ENCODE results near the gene UBP1. TPM values are rescaled to one million over a fixed set of nuclear protein-coding genes. Genes with fewer than 3 reads are reported as not detected.
A peak's percentile ranks its signal among the peaks of the same experiment; 100 is the strongest.

Gene UBP1
- polyA plus RNA-seq, 1 donor from 2014 or later = 9.3 TPM

DNA sequence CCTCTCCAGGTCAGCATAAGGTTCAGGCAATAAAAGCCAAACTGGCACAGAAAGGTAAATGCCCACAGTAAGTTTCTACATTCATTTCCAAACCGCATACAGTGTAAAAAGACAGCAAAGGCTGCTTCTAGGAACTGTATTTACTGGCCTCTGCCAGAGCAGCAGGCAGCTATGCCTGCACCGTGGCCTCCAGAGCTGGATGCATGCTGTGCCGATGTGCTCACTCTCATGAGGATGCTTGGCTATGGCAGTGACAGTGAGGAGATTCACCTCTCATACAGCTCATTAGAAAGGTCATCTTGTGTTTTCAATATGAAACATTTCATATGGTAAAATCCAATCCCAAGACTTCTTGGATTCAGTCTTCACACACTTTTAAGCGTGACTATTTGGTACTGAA, 50.3 kb downstream of the UBP1 start:
- Mint-ChIP-seq H3K27me3 (no peaks in the 10 kb centered on the region), H3K4me1 (peaks cover 0 to 5% (median 3%) of the 10 kb centered on the region in 3 donors), H3K4me3 (no peak overlapping the region), H3K9me3 (no peaks in the 10 kb centered on the region), H3K27ac (no peak overlapping the region), H3K36me3 (peaks cover 18% of the 10 kb centered on the region)

DNA sequence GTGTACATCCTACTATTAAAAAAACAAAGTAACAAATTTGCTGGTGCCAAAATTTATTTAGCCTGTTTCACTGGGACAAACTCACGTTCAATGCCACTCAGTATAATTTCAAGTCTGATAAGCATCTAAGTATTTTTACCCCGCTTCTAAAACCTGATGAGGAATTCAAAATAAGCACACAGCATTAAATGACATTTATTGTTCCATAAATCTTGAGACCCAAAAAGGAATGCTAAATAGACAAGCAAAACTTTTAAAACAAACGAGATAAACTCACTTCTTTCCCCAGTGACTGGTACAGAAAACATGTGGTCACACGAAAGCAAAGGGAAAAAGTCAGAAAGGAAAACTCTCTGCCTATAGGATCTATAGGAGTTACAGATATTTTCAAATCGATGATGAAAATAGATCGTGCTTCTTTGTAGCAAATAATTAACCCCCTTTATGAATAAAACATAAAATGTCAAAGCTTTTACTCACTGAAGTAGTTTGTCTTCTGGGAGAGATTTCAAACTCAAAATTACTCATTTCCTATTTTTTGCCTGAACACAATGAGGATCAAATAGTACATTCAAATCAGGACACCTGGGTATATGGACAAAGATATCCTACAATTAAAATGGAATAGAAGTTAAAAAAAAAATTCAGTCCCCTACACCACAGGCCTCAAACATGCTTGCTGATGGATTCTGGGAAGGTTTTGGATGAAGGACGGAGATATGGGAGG, 51.7 kb downstream of the UBP1 start:
- Mint-ChIP-seq H3K9me3 (no peaks in the 10 kb centered on the region), H3K27ac (peak overlapping the region in 1 of 3 donors; percentile 8), H3K27me3 (no peaks in the 10 kb centered on the region), H3K36me3 (peaks cover 20% of the 10 kb centered on the region), H3K4me3 (no peak overlapping the region), H3K4me1 (peaks cover 1 to 5% (median 3%) of the 10 kb centered on the region in 3 donors)

DNA sequence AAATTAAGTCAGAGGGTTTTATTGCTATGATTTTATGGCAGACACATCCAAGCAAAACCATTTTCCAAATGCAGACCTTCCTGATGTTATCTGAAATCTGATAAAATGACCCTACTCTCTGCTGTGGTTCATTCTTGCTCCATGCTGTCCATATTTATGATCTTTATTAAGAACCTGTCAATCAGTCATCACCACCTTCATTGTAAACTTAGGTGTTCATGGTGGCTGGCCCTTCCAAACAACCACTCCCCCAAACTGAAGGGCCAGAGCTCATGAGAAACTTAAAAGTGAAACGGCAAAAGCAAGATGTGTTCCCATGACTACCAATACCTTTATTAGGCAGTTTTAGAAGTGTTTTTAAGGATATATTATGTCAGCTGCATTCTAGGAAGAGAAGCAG, 53.6 kb downstream of the UBP1 start:
- Mint-ChIP-seq H3K36me3 (peaks cover 18% of the 10 kb centered on the region), H3K27ac (peak overlapping the region in 1 of 3 donors; percentile 67), H3K27me3 (no peaks in the 10 kb centered on the region), H3K4me3 (peak overlapping the region in 1 of 4 donors; percentile 39), H3K4me1 (peaks cover 0 to 5% (median 1%) of the 10 kb centered on the region in 3 donors), H3K9me3 (no peaks in the 10 kb centered on the region)

DNA sequence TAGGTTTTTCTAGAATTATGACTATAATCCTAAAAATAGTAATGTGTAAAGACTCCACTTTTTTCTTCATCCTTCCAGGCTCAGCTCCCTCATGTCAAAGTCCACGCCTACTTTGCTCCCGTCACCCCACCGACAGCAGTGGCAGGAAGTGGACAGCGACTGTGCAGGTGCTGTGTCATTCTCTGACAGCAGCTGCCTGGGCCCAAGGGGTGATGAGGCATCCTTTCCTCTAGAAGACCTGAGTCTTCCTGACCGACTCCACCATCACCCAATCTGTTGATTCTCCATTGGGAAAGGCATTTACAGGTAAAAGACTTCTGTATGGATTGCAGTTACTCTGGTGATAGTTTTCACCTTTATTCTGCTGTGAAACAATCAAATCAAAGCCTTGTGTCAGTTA, 54.8 kb downstream of the UBP1 start:
- Mint-ChIP-seq H3K4me3 (no peak overlapping the region), H3K27ac (no peak overlapping the region), H3K4me1 (peaks cover 0 to 5% (median 1%) of the 10 kb centered on the region in 3 donors), H3K9me3 (no peaks in the 10 kb centered on the region), H3K27me3 (no peaks in the 10 kb centered on the region), H3K36me3 (peaks cover 12% of the 10 kb centered on the region)

DNA sequence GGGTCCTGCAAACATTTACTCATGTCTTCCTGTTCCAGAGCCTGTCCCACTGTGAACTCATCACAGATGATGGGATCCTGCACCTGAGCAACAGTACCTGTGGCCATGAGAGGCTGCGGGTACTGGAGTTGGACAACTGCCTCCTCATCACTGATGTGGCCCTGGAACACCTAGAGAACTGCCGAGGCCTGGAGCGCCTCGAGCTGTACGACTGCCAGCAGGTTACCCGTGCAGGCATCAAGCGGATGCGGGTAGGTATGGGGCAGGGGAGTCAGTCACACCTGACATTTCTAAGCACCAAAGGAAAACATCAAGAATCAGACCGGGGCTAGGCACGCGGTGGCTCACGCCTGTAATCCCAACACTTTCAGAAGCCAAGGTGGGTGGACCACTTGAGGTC, 56.3 kb downstream of the UBP1 start:
- Mint-ChIP-seq H3K36me3 (peaks cover 7% of the 10 kb centered on the region), H3K4me1 (peaks cover 0 to 5% (median 1%) of the 10 kb centered on the region in 3 donors), H3K27ac (no peak overlapping the region), H3K4me3 (no peak overlapping the region), H3K27me3 (no peaks in the 10 kb centered on the region), H3K9me3 (no peaks in the 10 kb centered on the region)

DNA sequence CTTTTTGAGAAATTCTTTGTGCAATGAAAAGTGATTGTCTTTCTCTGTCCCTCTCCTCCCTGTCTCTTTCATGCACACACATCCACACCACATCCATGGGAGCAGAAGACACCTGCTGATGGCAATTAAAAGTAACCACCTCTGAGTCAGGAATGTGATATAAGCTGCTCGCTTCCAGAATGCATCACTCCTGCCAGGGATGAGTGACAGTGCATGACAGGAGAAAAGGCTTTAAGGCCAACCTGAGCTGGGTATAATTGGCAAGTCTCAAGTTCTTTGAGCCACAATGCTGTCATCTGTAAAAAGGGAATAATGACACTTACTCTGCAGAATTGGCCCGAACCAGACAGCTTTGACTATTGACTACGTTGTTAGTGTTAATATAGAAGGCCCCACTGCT, 59.6 kb downstream of the UBP1 start:
- Mint-ChIP-seq H3K4me1 (peaks cover 0 to 1% (median 0%) of the 10 kb centered on the region in 3 donors), H3K4me3 (no peak overlapping the region), H3K36me3 (peaks cover 6% of the 10 kb centered on the region), H3K27ac (no peak overlapping the region), H3K9me3 (no peaks in the 10 kb centered on the region), H3K27me3 (no peaks in the 10 kb centered on the region)

DNA sequence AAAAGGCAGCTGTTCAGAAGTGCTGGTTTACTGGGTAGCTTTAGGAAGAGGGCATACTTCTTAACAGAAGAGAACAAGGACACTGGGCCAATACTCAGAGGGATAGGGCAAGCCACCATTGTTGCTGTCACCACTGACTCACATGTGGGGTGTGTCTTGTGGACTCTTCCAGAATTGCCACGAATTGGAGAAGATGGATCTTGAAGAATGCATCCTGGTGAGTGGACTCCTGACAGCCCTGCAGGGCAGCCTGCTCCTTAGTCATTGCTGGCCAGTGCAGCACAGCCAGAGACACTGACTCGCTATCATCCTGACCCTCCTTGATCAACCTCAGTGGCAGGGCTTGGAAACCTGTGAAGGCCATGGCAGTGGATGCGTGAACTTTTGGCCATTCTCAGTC, 62.3 kb downstream of the UBP1 start:
- Mint-ChIP-seq H3K4me1 (peaks cover 2 to 3% (median 2%) of the 10 kb centered on the region in 3 donors), H3K9me3 (no peaks in the 10 kb centered on the region), H3K36me3 (peaks cover 4% of the 10 kb centered on the region), H3K27me3 (no peaks in the 10 kb centered on the region), H3K4me3 (no peak overlapping the region), H3K27ac (peak overlapping the region in 1 of 3 donors; percentile 69)

DNA sequence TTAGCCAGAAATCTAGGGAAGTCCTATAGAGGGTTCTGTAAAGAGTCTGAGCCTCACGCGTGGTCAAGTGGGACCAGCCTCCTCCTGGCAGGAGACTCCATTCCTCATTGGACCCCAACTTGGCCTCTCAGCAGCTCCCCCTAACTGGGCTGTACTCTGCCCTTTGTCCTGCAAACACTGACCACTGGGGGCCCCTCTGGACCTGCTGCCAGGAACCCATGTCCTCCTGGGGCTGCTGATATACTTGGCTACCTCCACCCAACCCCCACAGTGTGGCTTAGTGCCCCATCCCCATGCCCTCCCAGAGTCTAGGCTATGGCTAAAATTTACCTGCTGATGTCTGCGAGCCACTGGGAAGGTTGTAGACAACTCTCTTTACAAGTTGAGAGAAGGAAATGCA, 62.7 kb downstream of the UBP1 start:
- H3K4me3 Mint-ChIP-seq = no peak overlapping the region
- peaks cover 3 to 7% (median 6%) of the 10 kb centered on the region in 3 donors for H3K4me1 Mint-ChIP-seq
- no peaks in the 10 kb centered on the region for H3K27me3 Mint-ChIP-seq
- no peaks in the 10 kb centered on the region for H3K9me3 Mint-ChIP-seq
- peaks cover 4% of the 10 kb centered on the region for H3K36me3 Mint-ChIP-seq
- no peak overlapping the region for H3K27ac Mint-ChIP-seq

DNA sequence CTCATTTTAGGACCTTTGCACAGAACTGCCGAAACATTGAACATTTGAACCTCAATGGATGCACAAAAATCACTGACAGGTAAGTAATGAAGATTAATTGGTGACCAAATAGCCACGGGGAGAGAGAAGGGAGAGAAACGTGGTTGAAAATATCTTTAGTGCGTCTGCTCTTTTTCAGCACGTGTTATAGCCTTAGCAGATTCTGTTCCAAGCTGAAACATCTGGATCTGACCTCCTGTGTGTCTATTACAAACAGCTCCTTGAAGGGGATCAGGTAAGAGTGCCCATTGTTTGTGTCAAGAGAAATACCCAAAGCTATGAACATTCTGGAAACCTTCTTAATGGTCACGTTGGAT, 67.1 kb downstream of the UBP1 start:
- Mint-ChIP-seq H3K27ac (no peak overlapping the region), H3K9me3 (peaks cover 0 to 3% (median 0%) of the 10 kb centered on the region in 3 donors), H3K36me3 (peaks cover 3% of the 10 kb centered on the region), H3K4me1 (peaks cover 3 to 7% (median 6%) of the 10 kb centered on the region in 3 donors), H3K4me3 (no peak overlapping the region), H3K27me3 (peaks cover 3% of the 10 kb centered on the region)

DNA sequence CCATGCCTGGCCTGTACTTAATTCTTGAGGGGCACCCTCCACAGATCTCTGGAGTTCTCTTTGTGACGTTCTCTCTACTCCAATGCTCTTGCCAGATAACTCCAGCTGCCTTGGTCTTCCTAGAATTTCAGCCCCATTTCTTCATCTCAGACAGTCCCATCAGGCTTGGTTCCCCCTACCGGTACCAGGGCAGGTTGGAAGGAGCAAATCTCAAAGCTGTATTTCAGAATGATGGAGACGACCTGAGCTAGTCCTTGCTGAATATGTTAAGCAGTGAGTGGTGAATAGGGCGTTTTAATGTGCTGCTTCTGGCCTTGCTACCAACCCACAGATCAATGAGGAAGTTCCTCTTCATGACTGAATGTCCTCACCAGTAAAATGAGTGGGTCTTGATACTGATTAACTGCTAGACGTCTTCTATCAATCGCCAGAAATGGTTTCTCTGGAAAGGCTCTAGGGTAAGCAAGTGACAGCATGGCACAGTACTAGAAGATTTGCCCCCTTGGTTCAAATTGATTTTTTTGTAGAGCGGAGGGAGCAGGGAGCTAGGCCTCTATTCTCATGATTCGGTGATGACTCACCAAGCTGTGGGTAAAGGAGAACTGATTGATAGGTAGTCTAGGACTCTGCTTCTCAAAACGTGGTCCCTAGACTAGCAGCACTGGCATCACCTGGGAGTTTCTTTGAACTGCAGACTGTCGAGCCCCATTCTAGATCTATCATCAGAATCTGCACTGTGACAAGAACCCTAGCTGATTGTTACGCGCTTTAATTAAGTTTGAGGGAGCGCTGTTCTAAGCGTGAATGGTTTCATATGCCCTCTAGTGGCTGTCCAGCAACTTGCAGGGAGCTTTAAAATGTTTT, 67.8 kb downstream of the UBP1 start:
- Mint-ChIP-seq H3K4me3 (no peak overlapping the region), H3K27me3 (peaks cover 4% of the 10 kb centered on the region)

DNA sequence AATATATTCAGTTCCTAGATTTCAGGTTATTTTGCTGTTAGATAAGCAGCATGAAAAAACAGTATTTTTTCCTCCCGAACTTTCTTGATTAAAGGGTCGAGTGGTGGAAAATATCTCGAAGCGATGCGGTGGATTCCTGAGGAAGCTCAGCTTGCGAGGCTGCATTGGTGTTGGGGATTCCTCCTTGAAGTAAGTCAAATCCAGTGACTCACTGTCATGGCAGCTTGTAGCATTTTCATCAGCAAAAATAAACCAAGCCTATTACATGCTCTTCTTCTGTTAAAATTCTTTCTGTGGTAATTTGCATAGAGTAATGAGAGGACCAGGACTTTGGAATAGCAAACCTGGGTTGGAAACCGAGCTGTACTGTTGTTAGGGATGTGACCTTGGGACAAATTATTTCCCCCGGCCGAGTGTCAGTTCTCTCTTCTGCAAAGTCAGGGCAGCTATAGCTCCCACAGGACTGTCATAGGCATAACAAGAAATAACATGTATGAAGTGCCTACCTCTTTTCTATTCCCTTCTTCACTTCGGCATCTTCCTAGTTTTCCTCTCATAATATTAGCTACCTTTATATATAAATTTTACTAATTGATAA, 75.6 kb downstream of the UBP1 start:
- H3K4me3 Mint-ChIP-seq = no peak overlapping the region
- no peak overlapping the region for H3K27ac Mint-ChIP-seq
- H3K36me3 Mint-ChIP-seq = no peaks in the 10 kb centered on the region
- H3K27me3 Mint-ChIP-seq = peaks cover 8% of the 10 kb centered on the region
- no peaks in the 10 kb centered on the region for H3K9me3 Mint-ChIP-seq
- no peaks in the 10 kb centered on the region for H3K4me1 Mint-ChIP-seq

More for the DNA sequence above, 67.8 kb downstream of the UBP1 start:
- Mint-ChIP-seq H3K4me1 (peaks cover 3 to 7% (median 6%) of the 10 kb centered on the region in 3 donors), H3K36me3 (no peaks in the 10 kb centered on the region), H3K9me3 (peaks cover 0 to 3% (median 0%) of the 10 kb centered on the region in 3 donors), H3K27ac (no peak overlapping the region)

DNA sequence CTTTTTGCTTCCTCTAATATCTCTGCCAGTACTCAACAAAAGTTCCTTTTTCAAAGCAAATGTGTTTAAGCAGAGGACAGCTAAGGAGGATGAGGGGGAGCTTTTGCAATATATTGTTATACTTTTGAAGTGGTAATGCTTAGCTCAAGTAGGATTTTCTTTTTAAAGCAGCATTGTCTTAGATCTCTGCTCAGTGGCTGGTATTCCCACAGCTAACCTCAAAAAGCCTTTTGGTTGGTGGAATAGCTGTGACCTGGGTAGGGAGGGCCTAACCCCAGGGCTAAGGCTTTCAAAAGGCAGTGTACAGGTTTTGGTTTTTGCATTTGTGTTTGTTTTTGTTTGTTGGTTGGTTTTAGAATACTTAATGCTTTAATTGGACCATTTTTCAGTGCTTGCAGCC, 76.1 kb downstream of the UBP1 start:
- H3K4me1 Mint-ChIP-seq = no peaks in the 10 kb centered on the region
- no peak overlapping the region for H3K4me3 Mint-ChIP-seq
- no peak overlapping the region for H3K27ac Mint-ChIP-seq
- peaks cover 8% of the 10 kb centered on the region for H3K27me3 Mint-ChIP-seq
- H3K9me3 Mint-ChIP-seq = no peaks in the 10 kb centered on the region
- H3K36me3 Mint-ChIP-seq = no peaks in the 10 kb centered on the region

DNA sequence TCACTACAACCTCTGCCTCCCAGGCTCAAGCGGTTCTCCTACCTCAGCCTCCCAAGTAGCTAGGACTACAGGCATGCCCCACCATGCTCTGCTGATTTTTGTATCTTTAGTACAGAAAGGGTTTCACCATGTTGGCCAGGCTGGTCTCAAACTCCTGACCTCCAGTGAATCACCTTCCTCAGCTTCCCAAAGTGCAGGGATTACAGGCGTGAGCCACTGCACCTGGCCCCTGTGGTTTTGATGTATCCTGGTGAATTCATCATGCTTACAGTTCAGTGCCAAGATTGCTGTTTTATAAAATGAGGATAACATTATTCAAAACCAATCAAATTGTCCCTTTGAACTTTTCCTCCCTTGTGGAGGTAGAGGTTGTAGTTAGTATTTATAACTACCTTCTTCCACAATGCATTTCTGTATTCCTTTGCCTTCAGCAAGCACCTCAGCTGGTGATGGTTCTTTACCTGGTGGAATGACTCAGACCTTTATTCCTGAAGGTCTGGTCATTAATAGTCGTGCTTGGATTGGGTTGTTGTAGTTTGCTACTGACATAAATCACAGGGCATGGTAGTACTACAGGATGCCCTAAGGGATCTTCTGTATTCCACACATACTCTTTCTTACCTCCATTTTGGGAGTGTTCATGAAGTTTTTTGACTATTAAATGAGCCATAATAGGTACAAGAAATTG, 76.9 kb downstream of the UBP1 start:
- Mint-ChIP-seq H3K9me3 (no peaks in the 10 kb centered on the region), H3K27me3 (peaks cover 6% of the 10 kb centered on the region)

DNA sequence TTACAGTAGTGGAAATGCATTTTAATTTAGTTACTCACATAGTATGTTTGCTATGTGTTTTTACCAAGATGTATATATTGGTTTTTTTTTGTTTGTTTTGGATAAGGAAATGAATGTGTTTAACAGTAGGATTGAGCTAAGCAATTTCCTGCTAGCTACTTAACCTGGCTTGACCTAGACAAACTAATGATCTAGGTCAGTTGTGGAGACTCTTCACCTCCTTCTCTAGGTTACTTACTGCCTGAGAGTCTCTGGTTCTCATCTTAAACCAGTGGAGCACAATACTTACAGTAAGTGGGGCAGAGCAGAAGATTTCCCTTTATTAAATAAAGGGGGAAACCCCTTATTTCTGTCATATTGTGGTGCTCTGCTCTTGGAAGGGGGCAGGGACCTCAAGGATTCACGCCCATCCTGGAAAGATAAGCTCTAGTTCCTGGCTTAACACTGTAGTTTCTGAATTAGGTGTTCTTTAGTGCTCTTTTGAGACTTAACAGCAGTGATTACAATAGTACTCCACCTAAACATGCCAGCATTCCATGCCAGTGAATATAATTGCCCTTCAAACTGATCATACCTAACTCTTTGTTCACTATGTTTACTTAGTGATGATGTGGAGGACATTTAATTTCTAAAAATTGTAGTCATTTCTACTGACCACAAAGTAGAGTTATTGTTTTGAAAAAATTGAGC, 79.9 kb downstream of the UBP1 start:
- no peaks in the 10 kb centered on the region for H3K36me3 Mint-ChIP-seq

More for the DNA sequence above, 76.9 kb downstream of the UBP1 start:
- Mint-ChIP-seq H3K36me3 (no peaks in the 10 kb centered on the region), H3K27ac (no peak overlapping the region), H3K4me1 (no peaks in the 10 kb centered on the region), H3K4me3 (no peak overlapping the region)

More for the DNA sequence above, 79.9 kb downstream of the UBP1 start:
- Mint-ChIP-seq H3K27ac (no peak overlapping the region), H3K4me1 (peaks cover 0 to 2% (median 0%) of the 10 kb centered on the region in 3 donors), H3K9me3 (peaks cover 0 to 1% (median 0%) of the 10 kb centered on the region in 3 donors), H3K4me3 (no peak overlapping the region), H3K27me3 (peaks cover 6% of the 10 kb centered on the region)
